Measurements from ENCODE around the gene RAPH1.

RAPH1 gene

GRCh38 chr2:203500951-203501350 is 34.1 kb downstream of the RAPH1 start:
- no peak for TF ChIP-seq CTCF (IDR thresholded peaks at IDR 0.05; ENCODE audit: low read depth, low read length)
- no peak for DNase-seq (ENCODE audit: extremely low read depth, low read depth)

GRCh38 chr2:203500297-203500696 is 34.8 kb downstream of the RAPH1 start:
- no peak for TF ChIP-seq CTCF (IDR thresholded peaks at IDR 0.05; ENCODE audit: low read depth, low read length)
- DNase-seq (ENCODE audit: extremely low read depth, low read depth), result no peak

GRCh38 chr2:203498161-203498560 is 36.9 kb downstream of the RAPH1 start:
- TF ChIP-seq CTCF (IDR thresholded peaks at IDR 0.05; ENCODE audit: low read depth, low read length), result no peak
- no peak for DNase-seq (ENCODE audit: extremely low read depth, low read depth)

- DNase-seq (ENCODE audit: extremely low read depth, low read depth), result no peak
- TF ChIP-seq CTCF (IDR thresholded peaks at IDR 0.05; ENCODE audit: low read depth, low read length), result no peak
Measured at GRCh38 chr2:203492965-203493364, 42.1 kb downstream of the RAPH1 start.

GRCh38 chr2:203490391-203490790 is 44.7 kb downstream of the RAPH1 start:
- TF ChIP-seq CTCF (IDR thresholded peaks at IDR 0.05; ENCODE audit: low read depth, low read length), result no peak
- DNase-seq (ENCODE audit: extremely low read depth, low read depth), result no peak

GRCh38 chr2:203489531-203489930 is 45.6 kb downstream of the RAPH1 start:
- DNase-seq (ENCODE audit: extremely low read depth, low read depth), result no peak
- no peak for TF ChIP-seq CTCF (IDR thresholded peaks at IDR 0.05; ENCODE audit: low read depth, low read length)

GRCh38 chr2:203484266-203485112 is 50.6 kb downstream of the RAPH1 start:
- no peak for DNase-seq (ENCODE audit: extremely low read depth, low read depth)

More at GRCh38 chr2:203484266-203485112, 50.6 kb downstream of the RAPH1 start:
- peak; percentile 55 for TF ChIP-seq CTCF (IDR thresholded peaks at IDR 0.05; ENCODE audit: low read depth, low read length)

Measured in AG09319 (cell line).